ENCODE measurements around the gene CNOT6L.

The CNOT6L gene

GRCh38 chr4:77692847-77693432 lies 126.2 kb downstream of the CNOT6L start:
- H3K4me1 ChIP-seq (ENCODE audit: control insufficient read depth, insufficient read depth, low read length): 0 out of 2 replicates have a peak, but pooled peaks cover 1% of the 10 kb centered on the region
- no peaks in the 10 kb centered on the region for H3K9me3 ChIP-seq (ENCODE audit: control insufficient read depth, insufficient read depth, low read length)
- H3K27me3 ChIP-seq (ENCODE audit: control insufficient read depth, insufficient read depth, low read length): no peaks in the 10 kb centered on the region
- H3K27ac ChIP-seq (ENCODE audit: low read length): no peak overlapping the region
- no peaks in the 10 kb centered on the region for H3K36me3 ChIP-seq (ENCODE audit: control insufficient read depth, insufficient read depth, low read length)
- no peak overlapping the region for H3K4me3 ChIP-seq (ENCODE audit: low read length)
- no CpG with 5 or more reads among the region's 5 CpGs for WGBS (ENCODE audit: insufficient coverage, insufficient read length)
- no peak for DNase-seq (ENCODE audit: low read depth, low spot score)

DNA sequence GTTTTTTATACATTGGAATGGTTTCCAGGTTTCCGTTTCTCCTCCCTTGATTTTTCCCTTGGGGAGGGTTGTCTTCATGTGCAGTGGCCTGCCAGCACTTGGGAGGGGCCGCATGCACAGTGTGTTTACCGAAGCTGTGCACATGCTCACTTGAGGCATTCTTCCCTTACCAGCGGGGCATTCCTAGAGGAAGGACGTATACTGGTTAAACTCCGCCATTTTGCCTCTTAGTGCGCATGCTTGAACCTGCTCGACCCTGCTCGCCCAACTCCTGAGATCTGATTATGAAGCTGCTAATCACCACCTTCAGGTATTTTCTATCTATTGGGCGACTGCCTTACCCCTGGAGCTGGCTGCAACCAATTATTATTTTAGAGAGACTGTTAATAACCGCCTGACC lies 137.4 kb downstream of the CNOT6L start:
- no peaks in the 10 kb centered on the region for H3K36me3 ChIP-seq (ENCODE audit: control insufficient read depth, insufficient read depth, low read length)
- H3K4me1 ChIP-seq (ENCODE audit: control insufficient read depth, insufficient read depth, low read length): no peaks in the 10 kb centered on the region
- DNase-seq (ENCODE audit: low read depth, low spot score): no peak
- WGBS (ENCODE audit: insufficient coverage, insufficient read length): no CpG with 5 or more reads among the region's 11 CpGs
- H3K27me3 ChIP-seq (ENCODE audit: control insufficient read depth, insufficient read depth, low read length): no peaks in the 10 kb centered on the region
- H3K27ac ChIP-seq (ENCODE audit: low read length): no peak overlapping the region
- H3K4me3 ChIP-seq (ENCODE audit: low read length): no peak overlapping the region
- no peaks in the 10 kb centered on the region for H3K9me3 ChIP-seq (ENCODE audit: control insufficient read depth, insufficient read depth, low read length)

DNA sequence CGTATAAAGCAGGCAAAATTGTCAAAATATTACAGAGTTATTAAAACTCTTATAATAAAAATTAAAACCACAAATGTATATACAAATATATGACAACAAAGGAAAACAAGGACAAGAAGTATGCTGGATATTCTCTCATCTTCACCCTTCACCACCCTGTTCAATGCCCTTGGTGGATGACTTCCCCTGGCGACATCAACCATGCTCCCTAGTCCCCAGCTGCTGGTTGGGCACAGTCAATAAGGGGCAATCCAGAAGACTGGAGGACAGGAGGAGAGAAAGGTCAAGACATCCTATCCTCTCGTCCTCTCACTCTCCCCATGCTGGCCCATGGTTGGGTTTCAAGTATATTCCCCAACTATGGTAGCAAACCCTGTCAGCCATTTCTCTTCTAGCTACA lies 142.3 kb downstream of the CNOT6L start:
- no peaks in the 10 kb centered on the region for H3K36me3 ChIP-seq (ENCODE audit: control insufficient read depth, insufficient read depth, low read length)
- no peak overlapping the region for H3K27ac ChIP-seq (ENCODE audit: low read length)
- no CpG with 5 or more reads among the region's 3 CpGs for WGBS (ENCODE audit: insufficient coverage, insufficient read length)
- H3K9me3 ChIP-seq (ENCODE audit: control insufficient read depth, insufficient read depth, low read length): no peaks in the 10 kb centered on the region
- DNase-seq (ENCODE audit: low read depth, low spot score): no peak
- H3K4me3 ChIP-seq (ENCODE audit: low read length): no peak overlapping the region
- H3K27me3 ChIP-seq (ENCODE audit: control insufficient read depth, insufficient read depth, low read length): no peaks in the 10 kb centered on the region
- no peaks in the 10 kb centered on the region for H3K4me1 ChIP-seq (ENCODE audit: control insufficient read depth, insufficient read depth, low read length)

- WGBS (ENCODE audit: insufficient coverage, insufficient read length): no CpG with 5 or more reads among the region's 4 CpGs
- DNase-seq (ENCODE audit: low read depth, low spot score): no peak
Observed at GRCh38 chr4:77671051-77671450, 148.1 kb downstream of the CNOT6L start.

GRCh38 chr4:77669946-77670590 lies 149.1 kb downstream of the CNOT6L start:
- H3K36me3 ChIP-seq (ENCODE audit: control insufficient read depth, insufficient read depth, low read length): no peaks in the 10 kb centered on the region
- no CpG with 5 or more reads among the region's 7 CpGs for WGBS (ENCODE audit: insufficient coverage, insufficient read length)
- H3K4me1 ChIP-seq (ENCODE audit: control insufficient read depth, insufficient read depth, low read length): no peaks in the 10 kb centered on the region; the same call in 1 of the 2 replicates
- H3K4me3 ChIP-seq (ENCODE audit: low read length): no peak overlapping the region
- no peak overlapping the region for H3K27ac ChIP-seq (ENCODE audit: low read length)
- H3K9me3 ChIP-seq (ENCODE audit: control insufficient read depth, insufficient read depth, low read length): no peaks in the 10 kb centered on the region
- DNase-seq (ENCODE audit: low read depth, low spot score): no peak
- H3K27me3 ChIP-seq (ENCODE audit: control insufficient read depth, insufficient read depth, low read length): no peaks in the 10 kb centered on the region

More at GRCh38 chr4:77671051-77671450, 148.1 kb downstream of the CNOT6L start:
- H3K27me3 ChIP-seq (ENCODE audit: control insufficient read depth, insufficient read depth, low read length): no peaks in the 10 kb centered on the region
- H3K4me3 ChIP-seq (ENCODE audit: low read length): no peak overlapping the region
- H3K4me1 ChIP-seq (ENCODE audit: control insufficient read depth, insufficient read depth, low read length): no peaks in the 10 kb centered on the region; the same call in 1 of the 2 replicates
- no peaks in the 10 kb centered on the region for H3K36me3 ChIP-seq (ENCODE audit: control insufficient read depth, insufficient read depth, low read length)
- no peak overlapping the region for H3K27ac ChIP-seq (ENCODE audit: low read length)
- no peaks in the 10 kb centered on the region for H3K9me3 ChIP-seq (ENCODE audit: control insufficient read depth, insufficient read depth, low read length)

DNA sequence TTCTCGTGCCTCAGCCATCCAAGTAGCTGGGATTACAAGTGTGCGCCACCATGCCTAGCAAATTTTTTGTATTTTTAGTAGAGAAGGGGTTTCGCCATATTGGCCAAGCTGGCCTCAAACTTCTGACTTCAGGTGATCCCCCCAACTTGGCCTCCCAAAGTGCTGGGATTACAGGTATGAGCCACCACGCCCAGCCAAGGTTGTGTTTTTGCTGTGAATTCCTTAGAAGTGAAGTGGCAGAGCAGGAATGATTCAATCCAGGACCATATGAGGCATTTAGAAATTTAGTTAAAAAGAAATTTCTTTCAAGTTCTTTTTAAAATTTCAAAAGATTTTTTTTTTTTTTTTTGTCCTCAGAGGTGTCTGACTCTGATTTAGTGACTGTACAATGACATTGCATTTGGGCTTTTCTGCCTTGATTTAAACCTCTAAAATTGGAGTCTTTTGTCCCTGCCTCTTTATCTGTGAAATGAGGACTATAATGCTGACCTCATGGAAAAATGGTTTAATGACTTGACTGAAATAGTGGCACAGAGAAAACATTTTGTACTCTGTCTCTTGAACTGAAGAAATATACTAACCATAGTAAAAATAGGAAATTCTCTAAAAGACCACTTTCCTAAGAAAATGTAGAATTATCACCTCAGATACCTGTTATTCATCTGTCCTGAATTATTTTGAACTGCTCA lies 153.6 kb downstream of the CNOT6L start:
- Histone ChIP-seq H3K27ac (ENCODE audit: low read length) (no peak overlapping the region), H3K27me3 (ENCODE audit: control insufficient read depth, insufficient read depth, low read length) (no peaks in the 10 kb centered on the region), H3K36me3 (ENCODE audit: control insufficient read depth, insufficient read depth, low read length) (no peaks in the 10 kb centered on the region), H3K4me1 (ENCODE audit: control insufficient read depth, insufficient read depth, low read length) (no peaks in the 10 kb centered on the region; the same call in 1 of the 2 replicates), H3K4me3 (ENCODE audit: low read length) (no peak overlapping the region), H3K9me3 (ENCODE audit: control insufficient read depth, insufficient read depth, low read length) (no peaks in the 10 kb centered on the region)
- WGBS (ENCODE audit: insufficient coverage, insufficient read length): no CpG with 5 or more reads among the region's 4 CpGs
- DNase-seq (ENCODE audit: low read depth, low spot score): no peak
